HFFc6 (cell line): Measurements from ENCODE around the gene PADI2. TPM values are rescaled to one million over a fixed set of nuclear protein-coding genes. Genes with fewer than 3 reads are reported as not detected.

Experiments
- DNase-seq: peaks from one replicate; pipeline ENCODE4 v3.0.0-alpha.2; 2018
- H3K27ac Mint-ChIP-seq: 2 replicates; pipeline ENCODE4 v1.8.0; 2020; ENCODE audit warnings: mild to moderate bottlenecking, mixed read lengths
- H3K27me3 Mint-ChIP-seq: 2 replicates; pipeline ENCODE4 v1.8.0; 2021; ENCODE audit warnings: mild to moderate bottlenecking, moderate library complexity, mixed read lengths; ENCODE audit not compliant: insufficient read depth
- H3K36me3 Mint-ChIP-seq: 2 replicates; pipeline ENCODE4 v1.8.0; 2021; ENCODE audit warnings: low read depth, mixed read lengths
- H3K4me1 Mint-ChIP-seq: 2 replicates; pipeline ENCODE4 v1.8.0; 2020; ENCODE audit warnings: low read depth, mixed read lengths
- H3K4me3 Mint-ChIP-seq: 2 replicates; pipeline ENCODE4 v1.8.0; 2020; ENCODE audit warnings: mild to moderate bottlenecking, moderate library complexity, mixed read lengths
- H3K9me3 Mint-ChIP-seq: 2 replicates; pipeline ENCODE4 v1.8.0; 2020; ENCODE audit warnings: mild to moderate bottlenecking, mixed read lengths
- total RNA-seq, 6 experiments: library from RNA; stranded (reverse); fragmentation: NEBNext Ultra II Directional; extraction: Animal tissue kit (Norgen Biotek cat#: 25700); gene quantifications; 2 replicates in 1 of 6; 3 replicates in 5 of 6; pipeline ENCODE4 v1.2.3, GENCODE V29; 2021
- TF ChIP-seq, protein P1 (sequence below): fragments of 200-600 bp; sonication (generic); IDR thresholded peaks from 2 replicates; pipeline ENCODE4 v1.5.0; 2021; ENCODE audit warnings: antibody characterized with exemption, mild to moderate bottlenecking

Gene PADI2
- total RNA-seq, 6 experiments from 2014 or later = 0.05 to 0.33 (median 0.13) TPM; not detected in 2

DNA sequence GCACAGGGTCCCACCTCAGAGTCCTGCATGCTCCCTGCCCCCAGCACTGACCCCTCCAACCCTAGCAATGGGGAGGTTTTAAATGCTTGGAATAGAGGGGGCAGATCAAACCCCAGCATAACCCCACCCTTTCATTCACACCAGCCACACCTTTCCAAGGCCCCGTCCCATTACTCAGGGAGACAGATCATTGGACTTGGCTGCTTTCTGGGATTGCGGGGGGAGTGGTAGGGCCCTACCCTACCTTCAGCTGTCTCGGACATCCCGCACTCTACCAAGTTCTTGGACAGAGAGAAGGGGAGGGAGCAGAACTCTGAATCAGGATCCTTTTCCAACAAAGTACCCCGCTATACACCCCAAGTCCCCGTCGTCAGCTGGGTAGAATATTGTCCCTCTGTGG is 983 bp downstream of the PADI2 start:
- no peak overlapping the region for H3K27ac Mint-ChIP-seq
- peak overlapping the region; percentile 26; the same call in 1 of the 2 replicates for H3K4me3 Mint-ChIP-seq
- no peak for DNase-seq
- TF ChIP-seq, protein P1, sequence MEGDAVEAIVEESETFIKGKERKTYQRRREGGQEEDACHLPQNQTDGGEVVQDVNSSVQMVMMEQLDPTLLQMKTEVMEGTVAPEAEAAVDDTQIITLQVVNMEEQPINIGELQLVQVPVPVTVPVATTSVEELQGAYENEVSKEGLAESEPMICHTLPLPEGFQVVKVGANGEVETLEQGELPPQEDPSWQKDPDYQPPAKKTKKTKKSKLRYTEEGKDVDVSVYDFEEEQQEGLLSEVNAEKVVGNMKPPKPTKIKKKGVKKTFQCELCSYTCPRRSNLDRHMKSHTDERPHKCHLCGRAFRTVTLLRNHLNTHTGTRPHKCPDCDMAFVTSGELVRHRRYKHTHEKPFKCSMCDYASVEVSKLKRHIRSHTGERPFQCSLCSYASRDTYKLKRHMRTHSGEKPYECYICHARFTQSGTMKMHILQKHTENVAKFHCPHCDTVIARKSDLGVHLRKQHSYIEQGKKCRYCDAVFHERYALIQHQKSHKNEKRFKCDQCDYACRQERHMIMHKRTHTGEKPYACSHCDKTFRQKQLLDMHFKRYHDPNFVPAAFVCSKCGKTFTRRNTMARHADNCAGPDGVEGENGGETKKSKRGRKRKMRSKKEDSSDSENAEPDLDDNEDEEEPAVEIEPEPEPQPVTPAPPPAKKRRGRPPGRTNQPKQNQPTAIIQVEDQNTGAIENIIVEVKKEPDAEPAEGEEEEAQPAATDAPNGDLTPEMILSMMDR = no peak
- no peaks in the 10 kb centered on the region for H3K9me3 Mint-ChIP-seq
- H3K36me3 Mint-ChIP-seq = no peaks in the 10 kb centered on the region
- H3K4me1 Mint-ChIP-seq = peaks cover 17% of the 10 kb centered on the region
- H3K27me3 Mint-ChIP-seq = peaks cover 46% of the 10 kb centered on the region

DNA sequence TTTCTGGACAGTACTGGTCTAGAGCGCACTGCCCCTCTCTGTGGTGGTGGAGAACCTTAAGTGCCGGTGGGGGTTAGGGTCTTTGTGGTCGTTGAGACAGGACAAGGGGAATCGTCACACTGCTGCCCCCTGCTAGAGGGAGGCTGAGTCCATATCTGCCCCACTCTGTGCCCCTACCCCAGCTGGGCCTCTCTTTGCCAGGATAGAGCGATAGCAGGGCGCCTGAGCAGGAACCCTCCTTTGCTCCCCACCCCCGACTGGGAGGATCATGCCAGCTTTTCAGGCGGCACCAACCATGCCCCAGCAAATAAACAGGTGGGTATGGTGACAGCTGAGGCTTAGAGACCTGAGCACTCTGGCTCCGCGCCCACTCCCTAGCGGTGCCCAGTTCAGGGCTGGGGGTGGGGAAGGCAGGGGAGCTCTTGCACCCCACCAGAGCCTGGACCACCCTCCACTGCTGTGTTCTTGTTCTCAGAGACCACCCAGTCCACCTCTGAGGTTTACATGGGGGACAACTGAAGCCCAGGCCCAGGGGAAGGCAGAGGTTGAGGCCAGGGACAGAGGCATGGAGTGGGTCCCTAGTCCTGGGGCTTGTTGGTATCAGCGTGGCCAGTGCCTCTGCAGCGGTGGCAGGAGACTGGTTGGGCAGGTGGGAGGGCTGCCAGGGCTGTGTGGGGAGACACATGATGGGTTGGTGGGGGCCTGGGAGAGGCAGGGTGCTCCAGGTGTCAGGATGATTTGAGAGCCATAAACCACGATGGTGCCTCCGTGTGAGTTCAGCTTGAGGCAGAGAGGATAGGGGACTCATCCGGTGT is 1.6 kb downstream of the PADI2 start:
- TF ChIP-seq, protein P1 = no peak
- H3K4me3 Mint-ChIP-seq = no peak overlapping the region
- H3K4me1 Mint-ChIP-seq = peaks cover 11% of the 10 kb centered on the region
- no peaks in the 10 kb centered on the region for H3K9me3 Mint-ChIP-seq
- no peak for DNase-seq
- no peak overlapping the region for H3K27ac Mint-ChIP-seq
- no peaks in the 10 kb centered on the region for H3K36me3 Mint-ChIP-seq
- H3K27me3 Mint-ChIP-seq = peaks cover 47% of the 10 kb centered on the region

DNA sequence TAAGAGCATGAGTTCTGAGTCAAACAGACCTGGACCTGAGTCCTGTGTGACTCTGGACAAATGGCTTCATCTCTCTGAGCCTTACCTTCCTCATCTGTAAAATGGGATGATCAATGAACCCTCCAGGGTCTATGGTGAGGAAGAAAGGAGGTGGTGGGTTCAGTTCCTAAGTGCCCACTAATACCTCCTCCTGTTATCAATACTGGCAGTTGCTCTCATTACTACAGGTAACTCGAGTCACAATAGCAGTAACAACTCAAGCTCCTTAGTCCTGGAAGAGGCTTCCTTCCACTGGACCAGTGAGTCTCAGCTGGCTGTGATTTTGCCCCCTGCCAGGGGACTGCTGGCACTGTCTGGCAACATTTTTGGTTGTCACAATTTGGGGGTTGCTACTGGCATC is 2.6 kb downstream of the PADI2 start:
- TF ChIP-seq, protein P1 = no peak
- Mint-ChIP-seq H3K4me1 (peaks cover 1% of the 10 kb centered on the region; the same call in 1 of the 2 replicates), H3K36me3 (no peaks in the 10 kb centered on the region), H3K27me3 (peaks cover 50% of the 10 kb centered on the region), H3K4me3 (no peak overlapping the region), H3K9me3 (no peaks in the 10 kb centered on the region), H3K27ac (no peak overlapping the region)
- DNase-seq = no peak

DNA sequence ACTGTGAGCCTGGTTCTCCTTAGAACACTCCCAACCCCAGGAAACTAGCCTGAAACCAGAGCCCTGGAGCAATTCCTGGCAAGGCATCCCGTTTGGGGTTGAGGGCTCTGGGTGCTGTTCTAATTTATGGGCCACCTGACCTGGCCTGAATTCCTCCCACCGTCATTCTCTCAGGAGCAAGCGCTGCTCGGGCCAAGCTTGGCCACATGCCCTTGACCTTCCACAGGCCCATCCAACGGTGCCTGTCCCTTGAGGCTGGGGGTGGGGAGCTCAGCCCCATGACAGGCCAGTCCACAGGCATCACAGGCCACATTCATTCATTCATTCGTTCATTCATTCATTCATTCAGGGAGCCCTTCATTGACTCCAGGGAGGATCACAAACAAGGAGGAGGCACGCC is 5.3 kb downstream of the PADI2 start:
- DNase-seq = no peak
- Mint-ChIP-seq H3K27ac (no peak overlapping the region), H3K4me1 (no peaks in the 10 kb centered on the region), H3K27me3 (peaks cover 54% of the 10 kb centered on the region), H3K36me3 (no peaks in the 10 kb centered on the region), H3K9me3 (no peaks in the 10 kb centered on the region), H3K4me3 (no peak overlapping the region)
- TF ChIP-seq, protein P1 = no peak

DNA sequence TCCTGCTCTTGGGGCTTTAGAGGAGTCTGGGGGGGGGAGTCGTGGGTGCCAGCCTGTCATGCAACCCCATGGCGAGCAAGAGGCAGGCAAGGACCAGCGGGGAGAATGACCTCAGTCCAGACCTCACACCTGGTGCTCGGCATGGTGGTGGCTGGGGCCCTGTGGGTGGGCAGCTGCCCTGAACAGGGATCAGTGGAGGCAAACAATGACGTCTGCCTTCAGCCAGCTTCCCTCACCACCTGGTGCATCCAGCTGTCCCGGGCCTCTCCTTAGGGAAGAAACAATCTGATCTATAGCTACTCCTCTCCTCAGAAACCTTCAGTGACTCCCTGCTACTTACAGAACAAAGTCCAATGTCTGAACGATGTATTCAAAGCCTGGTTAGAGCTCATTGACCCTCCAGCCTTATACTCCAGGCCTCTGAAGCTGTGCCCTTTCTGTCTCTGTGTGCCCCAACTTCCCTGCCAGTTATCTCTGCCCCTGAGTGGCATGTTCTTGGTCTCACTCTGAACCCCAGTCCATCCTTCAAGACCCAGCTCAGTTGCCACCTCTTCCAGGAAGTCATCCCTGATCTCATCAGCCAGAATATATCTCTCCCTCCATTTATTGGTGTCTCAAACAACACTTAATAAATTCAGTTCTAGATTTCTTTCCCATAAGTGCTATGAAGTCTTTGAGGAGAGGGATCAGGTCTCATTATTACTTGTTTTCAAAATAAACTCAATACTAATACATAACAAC is 6.6 kb downstream of the PADI2 start:
- no peak overlapping the region for H3K4me3 Mint-ChIP-seq
- peaks cover 46% of the 10 kb centered on the region for H3K27me3 Mint-ChIP-seq
- no peaks in the 10 kb centered on the region for H3K9me3 Mint-ChIP-seq
- H3K27ac Mint-ChIP-seq = no peak overlapping the region
- TF ChIP-seq, protein P1 = no peak
- H3K36me3 Mint-ChIP-seq = no peaks in the 10 kb centered on the region
- no peak for DNase-seq
- H3K4me1 Mint-ChIP-seq = no peaks in the 10 kb centered on the region
